Measurements from ENCODE around the gene NFAM1.

DNA sequence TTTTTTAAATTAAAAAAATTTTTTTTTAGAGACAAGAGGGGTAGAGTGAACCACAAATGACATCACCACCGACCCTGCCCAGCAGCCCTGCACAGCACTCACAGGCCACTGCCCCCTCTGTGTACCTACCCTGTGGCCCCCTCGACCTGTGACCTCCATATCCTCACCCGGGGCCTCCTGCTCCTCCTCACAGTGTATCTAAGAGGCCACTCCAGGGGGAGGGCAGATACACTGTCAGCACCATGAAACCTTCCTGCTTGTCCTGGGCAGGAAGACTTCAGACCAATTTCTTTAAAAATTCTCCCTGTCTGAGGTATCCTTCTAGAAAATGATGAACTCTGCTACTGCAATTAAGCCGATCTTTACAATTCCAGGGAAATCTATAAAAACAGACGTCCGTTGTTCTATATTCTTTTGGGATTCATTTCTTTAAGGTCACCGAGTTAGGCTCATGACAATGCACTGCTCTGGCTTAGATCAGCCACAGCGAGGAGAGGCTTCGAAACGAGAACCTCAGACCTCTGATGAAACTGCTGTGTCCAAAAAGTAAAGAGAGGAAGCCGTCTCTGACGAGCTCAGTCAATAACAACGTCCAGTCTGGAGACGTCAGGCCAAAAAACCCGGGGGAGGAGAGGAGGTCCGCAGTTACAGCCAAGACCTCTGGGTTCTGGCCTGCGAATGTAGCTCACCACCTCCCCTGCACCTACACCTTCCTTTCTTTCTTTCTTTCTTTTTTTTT is 17.5 kb downstream of the NFAM1 start:
- TF ChIP-seq, protein P1, sequence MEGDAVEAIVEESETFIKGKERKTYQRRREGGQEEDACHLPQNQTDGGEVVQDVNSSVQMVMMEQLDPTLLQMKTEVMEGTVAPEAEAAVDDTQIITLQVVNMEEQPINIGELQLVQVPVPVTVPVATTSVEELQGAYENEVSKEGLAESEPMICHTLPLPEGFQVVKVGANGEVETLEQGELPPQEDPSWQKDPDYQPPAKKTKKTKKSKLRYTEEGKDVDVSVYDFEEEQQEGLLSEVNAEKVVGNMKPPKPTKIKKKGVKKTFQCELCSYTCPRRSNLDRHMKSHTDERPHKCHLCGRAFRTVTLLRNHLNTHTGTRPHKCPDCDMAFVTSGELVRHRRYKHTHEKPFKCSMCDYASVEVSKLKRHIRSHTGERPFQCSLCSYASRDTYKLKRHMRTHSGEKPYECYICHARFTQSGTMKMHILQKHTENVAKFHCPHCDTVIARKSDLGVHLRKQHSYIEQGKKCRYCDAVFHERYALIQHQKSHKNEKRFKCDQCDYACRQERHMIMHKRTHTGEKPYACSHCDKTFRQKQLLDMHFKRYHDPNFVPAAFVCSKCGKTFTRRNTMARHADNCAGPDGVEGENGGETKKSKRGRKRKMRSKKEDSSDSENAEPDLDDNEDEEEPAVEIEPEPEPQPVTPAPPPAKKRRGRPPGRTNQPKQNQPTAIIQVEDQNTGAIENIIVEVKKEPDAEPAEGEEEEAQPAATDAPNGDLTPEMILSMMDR (IDR thresholded peaks at IDR 0.05; ENCODE audit: low read depth, low read length, poor library complexity, severe bottlenecking), result no peak
- no peak for TF ChIP-seq EZH2phosphoT487 (IDR thresholded peaks at IDR 0.05; ENCODE audit: borderline replicate concordance, low read length)

All from DOHH2 (cell line).